ENCODE results near the gene TFF2.

The TFF2 gene

DNA sequence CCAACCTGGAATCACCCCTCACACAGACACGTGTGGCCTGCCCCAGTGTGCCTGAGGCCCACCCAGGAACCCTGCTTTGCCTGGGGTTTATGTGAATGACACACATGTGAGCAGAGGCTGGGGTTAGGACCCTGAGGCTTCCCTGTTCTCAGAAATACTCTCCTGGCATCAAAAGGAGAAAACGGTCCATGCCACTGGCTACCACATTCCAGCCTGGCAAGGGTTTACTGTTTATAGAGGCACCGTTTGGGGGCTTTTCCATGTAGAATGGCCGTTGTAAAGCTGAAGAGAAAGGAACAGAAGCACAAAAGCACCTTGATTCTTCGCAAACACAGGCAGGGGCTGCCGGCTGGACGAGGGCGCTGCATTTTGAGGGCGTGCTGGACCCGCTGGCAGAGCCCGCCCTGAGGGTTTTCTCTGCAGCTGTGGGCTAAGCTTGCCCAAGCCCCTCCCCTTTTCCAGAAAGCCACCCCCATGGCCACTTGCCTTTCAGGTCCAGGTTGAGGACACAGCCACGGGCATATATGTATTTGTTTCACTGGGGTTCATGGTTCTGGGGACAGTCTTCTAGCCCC, 48.6 kb downstream of the TFF2 start:
- no peak for DNase-seq

- DNase-seq: no peak
These were observed 49.3 kb downstream of the TFF2 start for GRCh38 chr21:42301371-42302075.

- no peak for DNase-seq
These were observed 49.8 kb downstream of the TFF2 start for GRCh38 chr21:42300956-42301355.

GRCh38 chr21:42300045-42300583, 50.7 kb downstream of the TFF2 start:
- no peak for DNase-seq

DNA sequence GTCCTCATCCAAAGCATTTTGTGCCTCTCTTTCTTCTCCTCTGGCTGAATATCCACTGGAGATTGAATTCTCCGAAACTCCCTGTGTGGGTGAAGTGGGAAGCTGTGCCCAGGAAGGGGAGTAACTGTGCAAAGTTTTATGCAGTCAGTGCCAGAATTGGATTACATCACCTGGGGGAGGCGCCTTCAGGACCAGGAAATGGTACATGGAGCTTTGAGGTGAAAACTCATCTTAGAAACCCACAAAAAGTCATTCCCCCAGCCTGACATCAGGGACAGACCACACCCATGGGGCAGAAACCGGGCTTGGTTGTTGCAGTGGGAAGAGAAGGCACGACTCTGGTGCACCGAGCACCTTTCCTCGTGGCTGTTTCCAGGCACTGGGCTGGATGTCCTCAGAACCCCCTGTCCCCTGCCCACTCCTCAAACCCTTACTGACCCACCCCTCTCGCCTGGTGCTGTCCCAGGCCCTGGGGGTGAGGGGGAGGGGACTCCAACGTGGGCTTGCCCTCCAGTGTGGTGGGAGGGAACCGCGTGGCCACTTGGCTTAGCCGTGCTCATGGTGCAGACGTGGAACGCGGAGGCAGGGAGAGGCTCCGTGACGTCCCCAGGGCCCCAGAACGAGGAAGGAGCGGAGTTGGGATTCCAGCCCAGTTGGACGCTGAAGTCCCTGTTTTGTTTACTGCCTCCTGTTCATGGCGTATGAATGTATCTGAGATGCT, 51.3 kb downstream of the TFF2 start:
- DNase-seq: no peak

- no peak for DNase-seq
These were observed 52.1 kb downstream of the TFF2 start for GRCh38 chr21:42298657-42299056.

DNA sequence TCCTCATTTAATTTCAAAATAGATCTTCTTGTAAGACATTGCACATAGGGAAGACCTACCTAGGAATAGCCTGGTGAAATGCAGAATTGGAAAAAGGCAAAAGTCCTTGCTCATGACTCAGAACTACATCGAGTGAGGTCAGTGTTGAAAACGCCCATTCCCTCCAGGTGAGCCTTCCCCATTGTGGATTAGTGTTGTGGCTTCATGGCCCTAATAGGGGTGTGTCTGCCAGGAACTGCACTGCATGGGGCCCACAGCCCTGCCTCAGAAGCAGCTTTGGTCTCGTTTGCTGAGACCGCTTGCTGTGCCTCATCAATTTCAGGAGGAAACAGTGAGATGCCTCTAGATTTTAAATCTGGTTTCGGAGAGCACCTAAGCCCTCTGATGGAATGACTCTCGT, 52.6 kb downstream of the TFF2 start:
- no peak for DNase-seq

DNA sequence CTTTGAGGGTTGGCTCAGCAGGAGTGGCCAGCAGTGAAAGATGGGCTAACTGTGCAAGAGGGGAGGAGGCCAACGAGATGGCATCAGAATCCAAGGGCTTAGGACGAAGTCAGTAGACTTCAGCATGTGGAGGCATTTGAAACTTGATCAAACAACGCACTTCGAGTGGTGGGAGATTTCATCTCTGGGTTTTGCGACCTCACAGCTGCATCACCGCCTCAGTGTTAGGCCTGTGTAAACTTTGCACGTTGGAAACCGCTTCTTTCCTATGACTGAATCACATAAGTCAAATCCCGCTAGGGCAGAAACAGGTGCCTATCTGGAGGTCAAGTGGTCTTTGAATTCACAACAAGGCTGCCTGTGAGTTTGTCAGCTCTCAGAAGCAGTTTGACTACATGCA, 53.4 kb downstream of the TFF2 start:
- no peak for DNase-seq

DNA sequence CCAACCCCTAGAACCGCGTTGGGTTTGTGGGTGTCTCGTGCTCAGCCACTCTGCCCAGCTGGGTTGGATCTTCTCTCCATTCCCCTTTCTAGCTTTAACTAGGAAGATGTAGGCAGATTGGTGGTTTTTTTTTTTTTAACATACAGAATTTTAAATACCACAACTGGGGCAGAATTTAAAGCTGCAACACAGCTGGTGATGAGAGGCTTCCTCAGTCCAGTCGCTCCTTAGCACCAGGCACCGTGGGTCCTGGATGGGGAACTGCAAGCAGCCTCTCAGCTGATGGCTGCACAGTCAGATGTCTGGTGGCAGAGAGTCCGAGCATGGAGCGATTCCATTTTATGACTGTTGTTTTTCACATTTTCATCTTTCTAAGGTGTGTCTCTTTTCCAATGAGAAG, 54.3 kb downstream of the TFF2 start:
- DNase-seq: no peak

All from DMS79 (cell line).